Ovary (tissue), 3 donors: ENCODE data around the gene CYP2E1.

Experiments used
- EP300 ChIP-seq: sonication (generic); formaldehyde crosslinking; IDR thresholded peaks from one replicate; pipeline ENCODE4 v1.6.1; 2017; ENCODE audit warnings: antibody characterized with exemption
- POLR2A ChIP-seq: fragments of 450-650 bp; IDR thresholded peaks from one replicate; pipeline ENCODE4 v1.6.1; 2017; ENCODE audit warnings: antibody characterized with exemption, mild to moderate bottlenecking, moderate library complexity
- TF ChIP-seq, protein P1 (sequence below), 3 donors: fragments of 450-650 bp in 2 of 3; fragments of 200-600 bp in 1 of 3; IDR thresholded peaks; one replicate each; pipeline versions ENCODE4 v1.5.1 to v1.8.0; 2016 to 2022; ENCODE audit warnings: antibody characterized with exemption in 3 of 3, mild to moderate bottlenecking in 1 of 3
- donor health status: DM: no; HTN: no; CAD: no.

DNA sequence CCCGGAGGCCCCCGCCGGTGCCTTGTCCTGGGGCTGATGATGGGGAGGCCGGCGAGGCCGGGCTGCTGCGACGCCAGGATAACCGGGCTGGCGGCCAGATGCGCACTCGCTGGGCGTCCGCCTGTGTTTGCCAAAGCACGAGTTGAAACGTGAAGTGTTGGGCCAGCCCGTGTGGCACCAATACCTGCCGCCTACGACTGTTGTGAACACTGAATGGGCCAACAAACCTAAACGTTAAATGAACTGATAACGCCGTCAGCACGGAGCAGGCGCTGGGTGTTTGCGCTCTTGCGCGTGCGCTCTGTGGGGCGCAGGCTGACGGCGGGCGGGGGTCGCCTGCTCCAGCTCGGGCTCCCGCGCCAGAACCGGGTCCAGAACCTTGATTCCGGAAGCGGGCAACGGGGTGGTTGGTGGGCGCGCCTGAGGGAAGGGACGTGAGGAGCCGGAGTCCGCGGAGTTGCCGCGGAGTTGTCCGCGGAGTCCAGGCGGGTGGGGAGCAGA, 658 bp downstream of the CYP2E1 start:
- TF ChIP-seq POLR2A (no peak), EP300 (no peak)
- TF ChIP-seq, protein P1, sequence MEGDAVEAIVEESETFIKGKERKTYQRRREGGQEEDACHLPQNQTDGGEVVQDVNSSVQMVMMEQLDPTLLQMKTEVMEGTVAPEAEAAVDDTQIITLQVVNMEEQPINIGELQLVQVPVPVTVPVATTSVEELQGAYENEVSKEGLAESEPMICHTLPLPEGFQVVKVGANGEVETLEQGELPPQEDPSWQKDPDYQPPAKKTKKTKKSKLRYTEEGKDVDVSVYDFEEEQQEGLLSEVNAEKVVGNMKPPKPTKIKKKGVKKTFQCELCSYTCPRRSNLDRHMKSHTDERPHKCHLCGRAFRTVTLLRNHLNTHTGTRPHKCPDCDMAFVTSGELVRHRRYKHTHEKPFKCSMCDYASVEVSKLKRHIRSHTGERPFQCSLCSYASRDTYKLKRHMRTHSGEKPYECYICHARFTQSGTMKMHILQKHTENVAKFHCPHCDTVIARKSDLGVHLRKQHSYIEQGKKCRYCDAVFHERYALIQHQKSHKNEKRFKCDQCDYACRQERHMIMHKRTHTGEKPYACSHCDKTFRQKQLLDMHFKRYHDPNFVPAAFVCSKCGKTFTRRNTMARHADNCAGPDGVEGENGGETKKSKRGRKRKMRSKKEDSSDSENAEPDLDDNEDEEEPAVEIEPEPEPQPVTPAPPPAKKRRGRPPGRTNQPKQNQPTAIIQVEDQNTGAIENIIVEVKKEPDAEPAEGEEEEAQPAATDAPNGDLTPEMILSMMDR (IDR thresholded peaks at IDR 0.05), result no peak
